GM12892 (cell line): ENCODE results near the gene ADAMTS12.

Source experiments
- POLR2A ChIP-seq: IDR thresholded peaks from 2 replicates; pipeline ENCODE4 v1.6.1; 2011; ENCODE audit warnings: low read depth, low read length, control low read depth
- POLR2AphosphoS5 ChIP-seq: IDR thresholded peaks from 2 replicates; pipeline ENCODE4 v1.6.1; 2011; ENCODE audit warnings: low read depth, low read length, control low read depth
- TAF1 ChIP-seq: IDR thresholded peaks from 2 replicates; pipeline ENCODE4 v1.6.1; 2011; ENCODE audit warnings: low read depth, mild to moderate bottlenecking, control low read depth, low read length, borderline replicate concordance

DNA sequence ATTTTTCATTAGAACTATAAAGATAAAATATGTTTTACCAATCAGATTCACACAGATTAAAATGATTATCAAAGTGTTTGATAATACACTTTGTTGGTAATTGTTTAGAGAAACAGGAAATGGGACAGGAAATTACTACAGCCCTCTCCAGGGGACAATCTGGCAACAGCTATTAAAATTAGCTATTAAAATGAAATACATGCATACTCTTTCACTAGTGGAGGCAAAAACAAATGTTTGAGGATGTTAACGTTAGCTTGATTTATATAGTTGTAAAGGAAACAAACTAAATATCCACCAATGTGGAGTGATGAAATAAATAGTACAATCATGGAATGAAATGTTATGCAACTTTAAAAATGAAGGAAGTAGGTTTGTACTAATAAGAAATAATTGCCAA is 397.3 kb downstream of the ADAMTS12 start:
- TF ChIP-seq POLR2AphosphoS5 (no peak), POLR2A (no peak), TAF1 (no peak)
